ENCODE results near the gene ANKHD1. TPM values are rescaled to one million over a fixed set of nuclear protein-coding genes. Genes with fewer than 3 reads are reported as not detected.

The ANKHD1 gene
- total and polyA plus RNA-seq, 2 experiments from 2014 or later: 26.1 to 27.9 TPM

- Histone ChIP-seq H3K9me3 (ENCODE audit: low read depth) (no peaks in the 10 kb centered on the region), H3K36me3 (ENCODE audit: low read depth) (peaks cover 8% of the 10 kb centered on the region; the same call in 1 of the 2 replicates), H3K4me3 (no peak overlapping the region), H3K27ac (no peak overlapping the region), H3F3A (ENCODE audit: insufficient read depth) (0 out of 2 replicates have a peak, but pooled peaks cover 13% of the 10 kb centered on the region), H3K4me1 (ENCODE audit: insufficient read depth) (peaks cover 18% of the 10 kb centered on the region), H3K79me2 (ENCODE audit: insufficient read depth) (peaks cover 56% of the 10 kb centered on the region), H3K4me2 (ENCODE audit: unreplicated experiment) (no peak overlapping the region), H3K9me2 (ENCODE audit: insufficient read depth) (no peaks in the 10 kb centered on the region), H2AFZ (no peak overlapping the region), H3K9ac (no peak overlapping the region), H4K20me1 (ENCODE audit: insufficient read depth) (no peaks in the 10 kb centered on the region), H3K27me3 (replicated peaks; ENCODE audit: insufficient read depth) (no peaks in the 10 kb centered on the region)
- in situ Hi-C loops (cut with MboI): no loop called here
- TF ChIP-seq EZH2 (IDR thresholded peaks at IDR 0.05; ENCODE audit: insufficient read depth, poor library complexity, severe bottlenecking) (no peak), EZH2phosphoT487 (IDR thresholded peaks at IDR 0.05; ENCODE audit: insufficient read depth, low read depth) (no peak)
- no peak for DNase-seq
- 87 to 93% methylated on average over 5 of the region's 5 CpGs for WGBS, 2 experiments (ENCODE audit: low coverage in 1 of 2, low lambda C conversion rate in 2 of 2, missing lambda C conversion rate in 2 of 2)
These were observed 165.0 kb downstream of the ANKHD1 start for GRCh38 chr5:140566665-140567064.

GRCh38 chr5:140567136-140567818, 165.6 kb downstream of the ANKHD1 start:
- no peak for DNase-seq
- no peaks in the 10 kb centered on the region for H3K9me3 ChIP-seq (ENCODE audit: low read depth)
- peaks cover 8% of the 10 kb centered on the region; the same call in 1 of the 2 replicates for H3K36me3 ChIP-seq (ENCODE audit: low read depth)
- 90 to 92% methylated on average over 22 of the region's 22 CpGs for WGBS, 2 experiments (ENCODE audit: low coverage in 1 of 2, low lambda C conversion rate in 2 of 2, missing lambda C conversion rate in 2 of 2)
- no peak overlapping the region for H3K27ac ChIP-seq
- in situ Hi-C loops (cut with MboI): no loop called here
- peaks cover 18% of the 10 kb centered on the region for H3K4me1 ChIP-seq (ENCODE audit: insufficient read depth)
- H3K27me3 ChIP-seq (replicated peaks; ENCODE audit: insufficient read depth): no peaks in the 10 kb centered on the region
- H3K4me2 ChIP-seq (ENCODE audit: unreplicated experiment): no peak overlapping the region
- H3K9me2 ChIP-seq (ENCODE audit: insufficient read depth): no peaks in the 10 kb centered on the region
- 0 out of 2 replicates have a peak, but pooled peaks cover 13% of the 10 kb centered on the region for H3F3A ChIP-seq (ENCODE audit: insufficient read depth)
- H3K79me2 ChIP-seq (ENCODE audit: insufficient read depth): peaks cover 56% of the 10 kb centered on the region
- H2AFZ ChIP-seq: no peak overlapping the region
- no peak overlapping the region for H3K9ac ChIP-seq
- no peaks in the 10 kb centered on the region for H4K20me1 ChIP-seq (ENCODE audit: insufficient read depth)
- TF ChIP-seq EZH2 (IDR thresholded peaks at IDR 0.05; ENCODE audit: insufficient read depth, poor library complexity, severe bottlenecking): no peak
- TF ChIP-seq EZH2phosphoT487 (IDR thresholded peaks at IDR 0.05; ENCODE audit: insufficient read depth, low read depth): no peak
- H3K4me3 ChIP-seq: no peak overlapping the region

DNA sequence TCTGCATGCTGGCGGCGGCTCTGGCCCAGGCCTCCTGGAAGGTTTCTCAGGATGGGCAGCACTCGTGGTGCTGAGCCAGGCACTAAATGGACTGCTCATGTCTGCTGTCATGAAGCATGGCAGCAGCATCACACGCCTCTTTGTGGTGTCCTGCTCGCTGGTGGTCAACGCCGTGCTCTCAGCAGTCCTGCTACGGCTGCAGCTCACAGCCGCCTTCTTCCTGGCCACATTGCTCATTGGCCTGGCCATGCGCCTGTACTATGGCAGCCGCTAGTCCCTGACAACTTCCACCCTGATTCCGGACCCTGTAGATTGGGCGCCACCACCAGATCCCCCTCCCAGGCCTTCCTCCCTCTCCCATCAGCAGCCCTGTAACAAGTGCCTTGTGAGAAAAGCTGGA, 166.2 kb downstream of the ANKHD1 start:
- Histone ChIP-seq H3K4me1 (ENCODE audit: insufficient read depth) (peaks cover 18% of the 10 kb centered on the region), H3K4me2 (ENCODE audit: unreplicated experiment) (no peak overlapping the region), H3K9me2 (ENCODE audit: insufficient read depth) (no peaks in the 10 kb centered on the region), H4K20me1 (ENCODE audit: insufficient read depth) (no peaks in the 10 kb centered on the region), H3K79me2 (ENCODE audit: insufficient read depth) (peaks cover 53% of the 10 kb centered on the region), H3K36me3 (ENCODE audit: low read depth) (peaks cover 8% of the 10 kb centered on the region; the same call in 1 of the 2 replicates), H3F3A (ENCODE audit: insufficient read depth) (0 out of 2 replicates have a peak, but pooled peaks cover 13% of the 10 kb centered on the region), H3K9me3 (ENCODE audit: low read depth) (no peaks in the 10 kb centered on the region), H3K27ac (no peak overlapping the region), H2AFZ (no peak overlapping the region), H3K9ac (no peak overlapping the region), H3K27me3 (replicated peaks; ENCODE audit: insufficient read depth) (no peaks in the 10 kb centered on the region), H3K4me3 (no peak overlapping the region)
- TF ChIP-seq EZH2phosphoT487 (IDR thresholded peaks at IDR 0.05; ENCODE audit: insufficient read depth, low read depth) (no peak), EZH2 (IDR thresholded peaks at IDR 0.05; ENCODE audit: insufficient read depth, poor library complexity, severe bottlenecking) (no peak)
- 97% methylated on average over 13 of the region's 13 CpGs for WGBS, 2 experiments (ENCODE audit: low coverage in 1 of 2, low lambda C conversion rate in 2 of 2, missing lambda C conversion rate in 2 of 2)
- no peak for DNase-seq
- in situ Hi-C loops (cut with MboI): no loop called here

DNA sequence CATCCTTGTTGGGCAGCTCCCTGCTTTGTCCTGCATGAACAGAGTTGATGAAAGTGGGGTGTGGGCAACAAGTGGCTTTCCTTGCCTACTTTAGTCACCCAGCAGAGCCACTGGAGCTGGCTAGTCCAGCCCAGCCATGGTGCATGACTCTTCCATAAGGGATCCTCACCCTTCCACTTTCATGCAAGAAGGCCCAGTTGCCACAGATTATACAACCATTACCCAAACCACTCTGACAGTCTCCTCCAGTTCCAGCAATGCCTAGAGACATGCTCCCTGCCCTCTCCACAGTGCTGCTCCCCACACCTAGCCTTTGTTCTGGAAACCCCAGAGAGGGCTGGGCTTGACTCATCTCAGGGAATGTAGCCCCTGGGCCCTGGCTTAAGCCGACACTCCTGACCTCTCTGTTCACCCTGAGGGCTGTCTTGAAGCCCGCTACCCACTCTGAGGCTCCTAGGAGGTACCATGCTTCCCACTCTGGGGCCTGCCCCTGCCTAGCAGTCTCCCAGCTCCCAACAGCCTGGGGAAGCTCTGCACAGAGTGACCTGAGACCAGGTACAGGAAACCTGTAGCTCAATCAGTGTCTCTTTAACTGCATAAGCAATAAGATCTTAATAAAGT, 166.9 kb downstream of the ANKHD1 start:
- TF ChIP-seq EZH2phosphoT487 (IDR thresholded peaks at IDR 0.05; ENCODE audit: insufficient read depth, low read depth) (no peak), EZH2 (IDR thresholded peaks at IDR 0.05; ENCODE audit: insufficient read depth, poor library complexity, severe bottlenecking) (no peak)
- H3K27me3 ChIP-seq (replicated peaks; ENCODE audit: insufficient read depth): no peaks in the 10 kb centered on the region
- H3K79me2 ChIP-seq (ENCODE audit: insufficient read depth): peaks cover 47% of the 10 kb centered on the region
- H4K20me1 ChIP-seq (ENCODE audit: insufficient read depth): no peaks in the 10 kb centered on the region
- H3K27ac ChIP-seq: no peak overlapping the region
- H3K4me1 ChIP-seq (ENCODE audit: insufficient read depth): peaks cover 12% of the 10 kb centered on the region
- H3K9me2 ChIP-seq (ENCODE audit: insufficient read depth): no peaks in the 10 kb centered on the region
- 0 out of 2 replicates have a peak, but pooled peaks cover 13% of the 10 kb centered on the region for H3F3A ChIP-seq (ENCODE audit: insufficient read depth)
- H3K4me3 ChIP-seq: no peak overlapping the region
- DNase-seq: no peak
- H3K4me2 ChIP-seq (ENCODE audit: unreplicated experiment): no peak overlapping the region
- in situ Hi-C loops (cut with MboI): no loop called here
- 100% methylated on average over 2 of the region's 2 CpGs for WGBS, 2 experiments (ENCODE audit: low coverage in 1 of 2, low lambda C conversion rate in 2 of 2, missing lambda C conversion rate in 2 of 2)
- no peaks in the 10 kb centered on the region for H3K9me3 ChIP-seq (ENCODE audit: low read depth)
- no peak overlapping the region for H3K9ac ChIP-seq
- peaks cover 8% of the 10 kb centered on the region; the same call in 1 of the 2 replicates for H3K36me3 ChIP-seq (ENCODE audit: low read depth)
- no peak overlapping the region for H2AFZ ChIP-seq
